Measurements from ENCODE around the gene MCFD2. TPM values are rescaled to one million over a fixed set of nuclear protein-coding genes. Genes with fewer than 3 reads are reported as not detected.
A peak's percentile ranks its signal among the peaks of the same experiment; 100 is the strongest.

The MCFD2 gene
- total RNA-seq, 1 donor from 2014 or later: 82.3 TPM

- intact Hi-C loops (cut with DNase I): no loop called here
- Histone ChIP-seq H3K4me3 (no peak overlapping the region), H3K27me3 (ENCODE audit: low read depth) (no peaks in the 10 kb centered on the region), H3K4me1 (peaks cover 22% of the 10 kb centered on the region), H3K36me3 (peaks cover 67% of the 10 kb centered on the region), H3K27ac (no peak overlapping the region), H3K9me3 (no peaks in the 10 kb centered on the region)
- no peak for TF ChIP-seq CTCF (IDR thresholded peaks at IDR 0.05)
- ATAC-seq: no peak
- no peak for DNase-seq
Measured at GRCh38 chr2:46960618-46961017, 45.0 kb upstream of the MCFD2 start.

- Histone ChIP-seq H3K4me1 (peaks cover 18% of the 10 kb centered on the region), H3K27ac (no peak overlapping the region), H3K27me3 (ENCODE audit: low read depth) (no peaks in the 10 kb centered on the region), H3K9me3 (no peaks in the 10 kb centered on the region), H3K36me3 (peaks cover 77% of the 10 kb centered on the region), H3K4me3 (no peak overlapping the region)
- no peak for DNase-seq
- ATAC-seq: no peak
- TF ChIP-seq CTCF (IDR thresholded peaks at IDR 0.05): no peak
- intact Hi-C loops (cut with DNase I): no loop called here
Measured at GRCh38 chr2:46958431-46959017, 42.9 kb upstream of the MCFD2 start.

GRCh38 chr2:46956981-46957531 lies 41.5 kb upstream of the MCFD2 start:
- H3K36me3 ChIP-seq: peaks cover 86% of the 10 kb centered on the region
- ATAC-seq: peak in 1 of 2 donors; percentile 4
- intact Hi-C loops (cut with DNase I): no loop called here

GRCh38 chr2:46955764-46956163 lies 40.2 kb upstream of the MCFD2 start:
- no peak for DNase-seq
- H3K4me1 ChIP-seq: peaks cover 18% of the 10 kb centered on the region
- no peak for ATAC-seq
- TF ChIP-seq CTCF (IDR thresholded peaks at IDR 0.05): no peak
- H3K4me3 ChIP-seq: no peak overlapping the region
- peaks cover 89% of the 10 kb centered on the region for H3K36me3 ChIP-seq
- H3K27me3 ChIP-seq (ENCODE audit: low read depth): no peaks in the 10 kb centered on the region
- intact Hi-C loops (cut with DNase I): no loop called here
- H3K27ac ChIP-seq: peak overlapping the region; percentile 69
- H3K9me3 ChIP-seq: no peaks in the 10 kb centered on the region

More at GRCh38 chr2:46956981-46957531, 41.5 kb upstream of the MCFD2 start:
- H3K4me1 ChIP-seq: peaks cover 18% of the 10 kb centered on the region
- no peak overlapping the region for H3K4me3 ChIP-seq
- DNase-seq: no peak
- H3K27me3 ChIP-seq (ENCODE audit: low read depth): no peaks in the 10 kb centered on the region
- no peak for TF ChIP-seq CTCF (IDR thresholded peaks at IDR 0.05)
- H3K27ac ChIP-seq: no peak overlapping the region
- H3K9me3 ChIP-seq: no peaks in the 10 kb centered on the region

- Histone ChIP-seq H3K27ac (peak overlapping the region; percentile 69), H3K4me3 (no peak overlapping the region), H3K36me3 (peaks cover 87% of the 10 kb centered on the region), H3K9me3 (no peaks in the 10 kb centered on the region), H3K27me3 (ENCODE audit: low read depth) (no peaks in the 10 kb centered on the region), H3K4me1 (peaks cover 18% of the 10 kb centered on the region)
- no peak for TF ChIP-seq CTCF (IDR thresholded peaks at IDR 0.05)
- intact Hi-C loops (cut with DNase I): no loop called here
- no peak for DNase-seq
- ATAC-seq: peak; percentile 80 to 81
Measured at GRCh38 chr2:46954951-46955571, 39.5 kb upstream of the MCFD2 start.

All from lower lobe of right lung (tissue), 2 donors.